Measurements from ENCODE around the gene TET3. TPM values are rescaled to one million over a fixed set of nuclear protein-coding genes. Genes with fewer than 3 reads are reported as not detected.

The TET3 gene
- total and polyA plus RNA-seq, 2 experiments from 2014 or later = 3.6 to 19.9 TPM

GRCh38 chr2:74009577-74009976, 24.9 kb downstream of the TET3 start:
- peaks cover 4% of the 10 kb centered on the region; the same call in 1 of the 2 replicates for H3K9me2 ChIP-seq (ENCODE audit: insufficient read depth)
- Mint-ChIP-seq H3K27ac (0 out of 2 replicates have a peak overlapping the region, but pooled peaks have one; percentile 51), H3K4me1 (peaks cover 57% of the 10 kb centered on the region), H3K9me3 (no peaks in the 10 kb centered on the region), H3K36me3 (ENCODE audit: low read depth) (peaks cover 17% of the 10 kb centered on the region), H3K27me3 (ENCODE audit: insufficient read depth, low read depth, poor library complexity) (peaks cover 5% of the 10 kb centered on the region), H3K4me3 (no peak overlapping the region; the same call in 2 of the 3 replicates)
- no peak overlapping the region for H3K4me2 ChIP-seq
- H3K4me3 ChIP-seq = no peak overlapping the region
- TF ChIP-seq, protein P1, sequence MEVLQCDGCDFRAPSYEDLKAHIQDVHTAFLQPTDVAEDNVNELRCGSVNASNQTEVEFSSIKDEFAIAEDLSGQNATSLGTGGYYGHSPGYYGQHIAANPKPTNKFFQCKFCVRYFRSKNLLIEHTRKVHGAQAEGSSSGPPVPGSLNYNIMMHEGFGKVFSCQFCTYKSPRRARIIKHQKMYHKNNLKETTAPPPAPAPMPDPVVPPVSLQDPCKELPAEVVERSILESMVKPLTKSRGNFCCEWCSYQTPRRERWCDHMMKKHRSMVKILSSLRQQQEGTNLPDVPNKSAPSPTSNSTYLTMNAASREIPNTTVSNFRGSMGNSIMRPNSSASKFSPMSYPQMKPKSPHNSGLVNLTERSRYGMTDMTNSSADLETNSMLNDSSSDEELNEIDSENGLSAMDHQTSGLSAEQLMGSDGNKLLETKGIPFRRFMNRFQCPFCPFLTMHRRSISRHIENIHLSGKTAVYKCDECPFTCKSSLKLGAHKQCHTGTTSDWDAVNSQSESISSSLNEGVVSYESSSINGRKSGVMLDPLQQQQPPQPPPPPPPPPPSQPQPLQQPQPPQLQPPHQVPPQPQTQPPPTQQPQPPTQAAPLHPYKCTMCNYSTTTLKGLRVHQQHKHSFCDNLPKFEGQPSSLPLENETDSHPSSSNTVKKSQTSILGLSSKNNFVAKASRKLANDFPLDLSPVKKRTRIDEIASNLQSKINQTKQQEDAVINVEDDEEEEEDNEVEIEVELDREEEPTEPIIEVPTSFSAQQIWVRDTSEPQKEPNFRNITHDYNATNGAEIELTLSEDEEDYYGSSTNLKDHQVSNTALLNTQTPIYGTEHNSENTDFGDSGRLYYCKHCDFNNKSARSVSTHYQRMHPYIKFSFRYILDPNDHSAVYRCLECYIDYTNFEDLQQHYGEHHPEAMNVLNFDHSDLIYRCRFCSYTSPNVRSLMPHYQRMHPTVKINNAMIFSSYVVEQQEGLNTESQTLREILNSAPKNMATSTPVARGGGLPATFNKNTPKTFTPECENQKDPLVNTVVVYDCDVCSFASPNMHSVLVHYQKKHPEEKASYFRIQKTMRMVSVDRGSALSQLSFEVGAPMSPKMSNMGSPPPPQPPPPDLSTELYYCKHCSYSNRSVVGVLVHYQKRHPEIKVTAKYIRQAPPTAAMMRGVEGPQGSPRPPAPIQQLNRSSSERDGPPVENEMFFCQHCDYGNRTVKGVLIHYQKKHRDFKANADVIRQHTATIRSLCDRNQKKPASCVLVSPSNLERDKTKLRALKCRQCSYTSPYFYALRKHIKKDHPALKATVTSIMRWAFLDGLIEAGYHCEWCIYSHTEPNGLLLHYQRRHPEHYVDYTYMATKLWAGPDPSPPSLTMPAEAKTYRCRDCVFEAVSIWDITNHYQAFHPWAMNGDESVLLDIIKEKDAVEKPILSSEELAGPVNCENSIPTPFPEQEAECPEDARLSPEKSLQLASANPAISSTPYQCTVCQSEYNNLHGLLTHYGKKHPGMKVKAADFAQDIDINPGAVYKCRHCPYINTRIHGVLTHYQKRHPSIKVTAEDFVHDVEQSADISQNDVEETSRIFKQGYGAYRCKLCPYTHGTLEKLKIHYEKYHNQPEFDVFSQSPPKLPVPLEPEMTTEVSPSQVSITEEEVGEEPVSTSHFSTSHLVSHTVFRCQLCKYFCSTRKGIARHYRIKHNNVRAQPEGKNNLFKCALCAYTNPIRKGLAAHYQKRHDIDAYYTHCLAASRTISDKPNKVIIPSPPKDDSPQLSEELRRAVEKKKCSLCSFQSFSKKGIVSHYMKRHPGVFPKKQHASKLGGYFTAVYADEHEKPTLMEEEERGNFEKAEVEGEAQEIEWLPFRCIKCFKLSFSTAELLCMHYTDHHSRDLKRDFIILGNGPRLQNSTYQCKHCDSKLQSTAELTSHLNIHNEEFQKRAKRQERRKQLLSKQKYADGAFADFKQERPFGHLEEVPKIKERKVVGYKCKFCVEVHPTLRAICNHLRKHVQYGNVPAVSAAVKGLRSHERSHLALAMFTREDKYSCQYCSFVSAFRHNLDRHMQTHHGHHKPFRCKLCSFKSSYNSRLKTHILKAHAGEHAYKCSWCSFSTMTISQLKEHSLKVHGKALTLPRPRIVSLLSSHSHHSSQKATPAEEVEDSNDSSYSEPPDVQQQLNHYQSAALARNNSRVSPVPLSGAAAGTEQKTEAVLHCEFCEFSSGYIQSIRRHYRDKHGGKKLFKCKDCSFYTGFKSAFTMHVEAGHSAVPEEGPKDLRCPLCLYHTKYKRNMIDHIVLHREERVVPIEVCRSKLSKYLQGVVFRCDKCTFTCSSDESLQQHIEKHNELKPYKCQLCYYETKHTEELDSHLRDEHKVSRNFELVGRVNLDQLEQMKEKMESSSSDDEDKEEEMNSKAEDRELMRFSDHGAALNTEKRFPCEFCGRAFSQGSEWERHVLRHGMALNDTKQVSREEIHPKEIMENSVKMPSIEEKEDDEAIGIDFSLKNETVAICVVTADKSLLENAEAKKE (CRISPR knock-in tag; IDR thresholded peaks at IDR 0.05) = no peak
- TF ChIP-seq ZNF114 (CRISPR knock-in tag; IDR thresholded peaks at IDR 0.05) (no peak), NANOG (IDR thresholded peaks at IDR 0.05; ENCODE audit: borderline replicate concordance) (no peak), POLR2AphosphoS5 (IDR thresholded peaks at IDR 0.05; ENCODE audit: low read depth) (no peak), JUNB (IDR thresholded peaks at IDR 0.05; ENCODE audit: unreplicated experiment) (no peak)
- TF ChIP-seq, protein P2, sequence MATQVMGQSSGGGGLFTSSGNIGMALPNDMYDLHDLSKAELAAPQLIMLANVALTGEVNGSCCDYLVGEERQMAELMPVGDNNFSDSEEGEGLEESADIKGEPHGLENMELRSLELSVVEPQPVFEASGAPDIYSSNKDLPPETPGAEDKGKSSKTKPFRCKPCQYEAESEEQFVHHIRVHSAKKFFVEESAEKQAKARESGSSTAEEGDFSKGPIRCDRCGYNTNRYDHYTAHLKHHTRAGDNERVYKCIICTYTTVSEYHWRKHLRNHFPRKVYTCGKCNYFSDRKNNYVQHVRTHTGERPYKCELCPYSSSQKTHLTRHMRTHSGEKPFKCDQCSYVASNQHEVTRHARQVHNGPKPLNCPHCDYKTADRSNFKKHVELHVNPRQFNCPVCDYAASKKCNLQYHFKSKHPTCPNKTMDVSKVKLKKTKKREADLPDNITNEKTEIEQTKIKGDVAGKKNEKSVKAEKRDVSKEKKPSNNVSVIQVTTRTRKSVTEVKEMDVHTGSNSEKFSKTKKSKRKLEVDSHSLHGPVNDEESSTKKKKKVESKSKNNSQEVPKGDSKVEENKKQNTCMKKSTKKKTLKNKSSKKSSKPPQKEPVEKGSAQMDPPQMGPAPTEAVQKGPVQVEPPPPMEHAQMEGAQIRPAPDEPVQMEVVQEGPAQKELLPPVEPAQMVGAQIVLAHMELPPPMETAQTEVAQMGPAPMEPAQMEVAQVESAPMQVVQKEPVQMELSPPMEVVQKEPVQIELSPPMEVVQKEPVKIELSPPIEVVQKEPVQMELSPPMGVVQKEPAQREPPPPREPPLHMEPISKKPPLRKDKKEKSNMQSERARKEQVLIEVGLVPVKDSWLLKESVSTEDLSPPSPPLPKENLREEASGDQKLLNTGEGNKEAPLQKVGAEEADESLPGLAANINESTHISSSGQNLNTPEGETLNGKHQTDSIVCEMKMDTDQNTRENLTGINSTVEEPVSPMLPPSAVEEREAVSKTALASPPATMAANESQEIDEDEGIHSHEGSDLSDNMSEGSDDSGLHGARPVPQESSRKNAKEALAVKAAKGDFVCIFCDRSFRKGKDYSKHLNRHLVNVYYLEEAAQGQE (IDR thresholded peaks at IDR 0.05; ENCODE audit: unreplicated experiment) = no peak
- H3K27me3 ChIP-seq (ENCODE audit: insufficient read depth) = no peaks in the 10 kb centered on the region
- H3K4me1 ChIP-seq (ENCODE audit: insufficient read depth) = peaks cover 34% of the 10 kb centered on the region
- no peaks in the 10 kb centered on the region; the same call in 1 of the 2 replicates for H3K36me3 ChIP-seq (ENCODE audit: insufficient read depth)
- ATAC-seq (no peak), DNase-seq (ENCODE audit: low spot score) (no peak)
- no peak overlapping the region for H2AFZ ChIP-seq
- no peak overlapping the region for H3K27ac ChIP-seq (ENCODE audit: low read depth)
- H3F3A ChIP-seq (replicated peaks; ENCODE audit: low read depth) = no peaks in the 10 kb centered on the region
- H3K79me2 ChIP-seq (replicated peaks; ENCODE audit: insufficient read depth) = peaks cover 93% of the 10 kb centered on the region
- peaks cover 32% of the 10 kb centered on the region for H4K20me1 ChIP-seq (replicated peaks; ENCODE audit: insufficient read depth)
